Dermis microvascular lymphatic vessel endothelial cell (primary cell): ENCODE data around the gene RBPJ. TPM values are rescaled to one million over a fixed set of nuclear protein-coding genes. Genes with fewer than 3 reads are reported as not detected.
A peak's percentile ranks its signal among the peaks of the same experiment; 100 is the strongest.
"Not testable (repeated sequence)": the region's sequence is repeated elsewhere in the genome, so short reads cannot be mapped to it uniquely, and the experiment has no call there.

Experiments used
- DNase-seq, 2 donors: peaks; one replicate each; pipeline versions ENCODE4 v3.0.0 to v3.0.0-alpha.2; 2010; ENCODE audit warnings: low read depth in 2 of 2
- total RNA-seq: library from RNA; depleted of rRNA; stranded (reverse); fragments of >200 nt; gene quantifications from 2 replicates; pipeline ENCODE4 v1.2.1, GENCODE V29; 2014

The RBPJ gene
- total RNA-seq, 1 donor from 2014 or later = 39.9 TPM

DNA sequence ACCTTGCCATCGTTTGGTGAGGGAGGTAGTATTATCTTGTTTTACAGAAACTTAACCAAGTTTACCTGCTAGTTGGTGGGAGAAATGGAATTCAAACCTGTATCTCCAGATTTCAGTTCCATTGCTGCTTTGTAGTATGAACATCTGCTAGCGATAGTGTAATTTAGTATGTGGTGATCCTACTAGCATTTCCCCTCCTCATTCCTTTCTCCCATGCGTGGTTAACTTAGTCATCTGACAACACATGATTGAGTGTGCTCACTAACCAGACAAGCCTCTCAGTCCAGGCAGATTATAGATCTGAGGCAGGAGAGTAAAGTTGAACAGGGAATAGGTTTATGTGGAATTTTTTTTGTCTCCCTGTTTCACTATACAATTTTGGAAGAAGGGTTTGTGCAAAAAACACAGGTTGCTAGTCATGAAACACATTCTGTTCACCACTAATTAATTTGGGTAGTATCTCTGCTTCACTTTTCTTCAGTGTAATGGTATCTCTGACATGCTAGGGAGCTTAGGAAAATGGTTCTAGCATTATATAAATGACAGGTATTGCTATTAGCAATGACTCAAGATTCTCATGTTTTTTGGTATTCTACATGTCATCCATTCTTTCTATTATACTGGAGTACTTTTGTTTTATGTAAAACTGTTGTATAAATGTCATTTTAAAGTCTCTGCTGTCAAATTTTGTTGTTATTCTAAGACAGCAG, 21.7 kb downstream of the RBPJ start:
- peak in 1 of 2 donors; percentile 41 for DNase-seq

DNA sequence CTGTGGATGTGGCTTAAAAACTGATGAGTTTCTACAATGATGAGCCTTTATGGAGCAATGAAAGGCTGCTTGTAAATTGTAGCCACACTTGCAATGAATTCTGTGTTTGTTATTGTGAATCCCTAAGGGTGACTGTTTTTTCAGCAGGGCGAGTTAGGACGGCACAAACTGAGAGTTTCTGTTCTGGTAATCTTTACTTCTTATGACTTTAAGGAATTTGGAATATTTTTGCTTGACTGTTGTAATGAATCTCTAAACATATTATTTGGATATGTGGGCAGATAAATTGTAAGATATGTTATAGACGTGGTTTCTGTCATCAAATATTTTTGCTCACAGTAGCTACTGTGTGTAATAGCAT, 22.2 kb downstream of the RBPJ start:
- no peak for DNase-seq

DNA sequence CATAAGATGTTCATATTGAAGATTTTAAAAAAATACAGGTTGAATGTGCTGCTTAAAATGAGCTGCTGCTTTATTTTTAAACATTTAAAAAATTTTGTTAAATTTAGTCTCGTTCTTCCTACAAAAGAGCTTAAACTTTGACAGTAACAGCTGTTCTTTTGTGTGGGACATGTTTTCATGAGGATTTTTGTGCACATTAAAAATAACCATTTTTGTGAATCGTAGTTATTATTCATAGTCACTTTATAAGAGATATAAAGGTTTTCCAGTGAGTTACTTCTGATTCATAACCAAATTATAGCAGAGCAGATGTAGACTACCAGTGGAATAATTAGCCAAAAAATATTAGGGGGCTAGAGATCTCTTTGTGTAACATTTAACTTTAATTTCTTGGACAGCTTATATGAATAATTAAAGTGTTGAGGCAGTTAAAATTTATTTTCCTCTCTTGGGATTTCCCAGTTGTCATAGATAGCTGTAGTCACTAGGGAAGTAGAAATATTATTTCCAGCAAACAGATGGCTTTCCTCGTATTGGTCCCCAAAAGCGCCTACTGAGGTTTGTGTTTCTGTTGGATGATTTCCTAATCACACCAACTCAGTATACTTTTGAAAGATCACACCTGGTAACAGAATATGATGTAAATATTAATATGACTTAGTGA, 24.2 kb downstream of the RBPJ start:
- peak in 1 of 2 donors; percentile 43 for DNase-seq

DNA sequence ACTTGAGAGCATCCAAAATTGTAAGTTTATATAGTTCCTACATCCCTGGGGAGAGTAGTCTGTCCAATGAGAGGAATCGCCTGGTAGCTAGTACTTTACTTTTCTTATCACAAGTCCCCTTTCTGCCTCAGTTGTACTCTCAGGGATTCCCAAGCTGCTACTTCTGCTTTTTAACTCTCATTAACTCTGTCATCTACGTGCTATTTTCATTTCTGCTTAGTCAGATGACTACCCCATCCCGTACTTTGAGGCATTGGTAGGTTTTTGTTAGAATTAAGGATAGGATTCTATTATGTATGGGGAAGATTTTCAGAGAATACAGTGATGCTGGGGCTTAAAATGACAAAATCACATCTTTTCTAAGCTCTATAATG, 24.7 kb downstream of the RBPJ start:
- no peak for DNase-seq

DNA sequence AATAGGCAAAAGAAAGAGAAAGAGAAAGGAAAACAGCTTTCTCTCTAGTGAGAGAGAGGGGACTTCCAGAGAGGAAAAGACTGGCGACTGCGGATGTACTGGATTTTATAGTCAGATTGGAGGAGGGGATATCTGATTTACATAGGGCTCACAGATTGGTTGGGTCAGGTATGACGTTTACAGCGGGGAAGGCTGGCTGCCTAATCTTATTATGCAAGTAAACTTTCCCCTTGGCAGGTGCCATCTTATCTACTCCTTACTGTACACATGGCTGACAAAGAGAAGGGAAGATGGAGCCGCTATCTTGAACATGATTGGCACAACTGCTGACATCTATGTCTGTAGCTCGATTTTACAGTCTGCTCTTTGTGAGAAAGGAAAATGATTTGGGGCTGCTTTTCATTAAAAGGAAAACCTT, 25.4 kb downstream of the RBPJ start:
- DNase-seq = peak; percentile 81 to 84

DNA sequence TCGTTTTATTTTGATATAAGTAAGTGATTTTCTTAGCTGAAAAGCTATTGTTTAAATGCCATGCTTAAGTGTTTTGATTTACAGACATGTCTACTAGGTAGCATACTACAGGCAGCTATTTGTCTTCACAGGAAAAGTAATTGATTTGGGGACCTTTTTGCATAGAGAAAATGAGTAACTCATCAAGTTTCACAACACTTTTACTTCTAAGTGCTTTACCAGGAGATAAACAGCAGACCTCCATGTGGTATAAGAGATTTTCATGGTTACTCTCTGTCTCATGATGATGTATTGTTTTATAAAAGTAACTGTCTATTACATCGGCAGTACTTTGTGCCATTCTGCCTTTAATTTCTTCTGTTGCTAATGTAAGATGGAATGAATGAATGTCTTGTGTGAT, 28.7 kb downstream of the RBPJ start:
- no peak for DNase-seq

DNA sequence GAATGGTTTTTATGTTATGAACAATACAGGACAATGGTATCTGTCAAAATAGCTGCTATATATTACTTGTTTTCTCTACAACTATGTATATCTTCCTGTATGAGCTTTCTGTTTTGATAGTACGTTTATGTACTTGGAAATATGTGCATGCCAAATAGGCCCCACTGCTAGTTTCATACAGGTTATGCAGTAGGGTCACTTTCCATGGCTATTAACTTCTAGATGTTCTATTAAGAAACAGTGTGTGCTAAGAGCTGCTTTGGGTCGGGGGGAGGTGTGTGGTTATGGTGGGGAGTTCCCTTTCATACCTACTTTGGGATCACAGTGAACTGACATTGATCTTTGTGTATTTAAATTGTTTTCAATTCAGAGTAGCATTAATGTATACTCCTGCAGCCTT, 30.9 kb downstream of the RBPJ start:
- no peak for DNase-seq

DNA sequence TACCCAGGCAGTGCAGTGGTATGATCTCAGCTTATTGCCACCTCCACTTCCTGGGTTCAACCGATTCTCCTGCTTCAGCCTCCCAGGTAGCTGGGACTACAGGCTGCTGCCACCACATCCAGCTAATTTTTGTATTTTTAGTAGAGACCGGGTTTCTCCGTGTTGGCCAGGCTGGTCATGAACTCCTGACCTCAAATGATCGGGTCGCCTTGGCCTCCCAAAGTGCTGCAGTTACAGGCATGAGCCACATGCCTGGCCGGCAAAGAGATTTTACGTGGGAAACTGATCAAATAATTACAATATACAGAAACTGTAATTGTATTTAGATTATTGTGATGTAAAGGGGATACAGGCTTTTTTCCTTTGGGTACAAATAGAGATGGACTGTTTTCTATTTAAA, 33.7 kb downstream of the RBPJ start:
- no peak for DNase-seq

DNA sequence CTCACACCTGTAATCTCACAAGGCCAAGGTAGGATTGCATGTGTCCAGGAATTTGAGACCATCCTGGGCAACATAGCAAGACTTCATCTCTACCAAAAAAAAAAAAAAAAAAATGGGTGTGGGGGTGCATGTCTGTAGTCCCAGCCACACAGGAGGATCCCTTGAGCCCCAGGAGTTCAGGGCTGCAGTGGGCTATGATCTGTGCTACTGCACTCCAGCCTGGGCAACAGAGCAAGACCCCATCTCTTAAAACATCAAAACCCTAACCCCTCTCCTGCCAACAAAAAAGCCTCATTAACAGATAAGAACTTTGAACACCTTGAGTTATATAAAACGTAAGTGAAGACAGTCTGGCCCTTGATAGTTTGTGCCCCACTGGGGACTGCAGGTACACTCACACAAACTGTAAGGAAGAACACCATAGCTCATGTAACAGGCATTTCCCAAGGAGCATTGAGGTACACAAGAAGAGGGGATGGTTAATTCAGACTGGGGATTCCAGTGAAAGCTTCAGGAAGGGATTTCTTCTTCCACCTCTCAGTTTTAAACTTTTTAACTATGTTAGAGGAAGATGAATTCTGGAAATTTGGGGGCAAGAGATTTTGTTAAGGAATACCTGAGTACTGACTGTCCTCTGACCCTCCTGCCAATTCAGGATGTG, 34.7 kb downstream of the RBPJ start:
- DNase-seq = no peak

DNA sequence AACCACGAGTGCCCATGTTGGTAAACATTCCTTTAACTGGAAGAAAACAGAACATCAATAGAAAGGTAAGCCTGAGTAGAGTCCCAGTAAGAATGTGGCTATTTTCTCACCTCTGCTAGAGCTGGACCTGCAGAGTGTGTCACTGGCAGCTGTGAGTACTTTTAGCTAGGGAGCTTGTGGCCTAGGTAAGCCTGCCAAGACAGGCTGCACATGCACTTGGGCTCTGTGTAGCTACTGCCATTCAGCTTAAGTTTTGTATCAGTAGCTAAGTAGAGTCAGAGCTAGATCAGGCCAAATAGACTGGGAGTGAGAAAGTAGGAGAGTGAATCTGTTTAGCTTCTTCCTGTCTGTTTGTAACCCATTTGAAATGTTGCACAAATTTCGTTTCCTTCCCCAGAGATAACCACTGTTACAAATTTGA, 35.3 kb downstream of the RBPJ start:
- DNase-seq = no peak

DNA sequence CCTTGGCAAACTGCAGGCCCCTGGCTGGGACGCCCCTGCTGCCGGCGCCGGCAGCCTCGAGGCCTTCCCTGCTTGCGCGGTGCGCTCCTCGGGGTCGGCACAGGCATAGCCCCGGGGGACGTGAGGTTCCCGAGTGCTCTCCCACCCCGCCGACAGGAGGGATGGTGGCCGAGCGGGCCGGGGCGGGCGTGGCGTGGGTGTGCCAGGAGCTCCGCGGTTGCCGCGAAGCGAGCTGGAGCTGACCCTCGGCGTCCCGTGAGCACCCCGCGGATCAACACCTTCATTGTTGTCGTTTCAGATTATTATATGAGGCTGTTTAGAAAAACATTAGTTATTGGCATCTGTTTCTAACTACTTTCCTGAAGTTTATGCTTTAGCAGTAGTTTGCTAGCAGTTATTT, 38.7 kb downstream of the RBPJ start:
- DNase-seq = not testable (repeated sequence)

DNA sequence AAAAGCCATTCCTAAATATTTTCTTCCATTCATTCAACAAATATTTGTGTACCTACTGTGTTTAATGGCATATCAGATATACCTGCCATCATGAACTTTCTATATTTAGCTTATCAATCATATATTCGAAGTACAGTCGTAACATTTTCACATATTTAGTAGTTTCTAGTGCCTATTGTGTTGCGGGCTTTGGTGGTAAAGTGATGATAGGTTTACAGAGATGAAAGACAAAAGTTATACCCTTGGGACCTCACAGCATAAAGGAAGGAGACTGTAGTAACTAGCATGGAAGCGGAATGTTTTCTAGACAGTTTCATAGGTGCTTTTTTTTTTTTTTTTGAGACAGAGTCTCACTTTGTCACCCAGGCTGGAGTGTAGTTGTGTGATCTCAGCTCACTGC, 39.5 kb downstream of the RBPJ start:
- no peak for DNase-seq

DNA sequence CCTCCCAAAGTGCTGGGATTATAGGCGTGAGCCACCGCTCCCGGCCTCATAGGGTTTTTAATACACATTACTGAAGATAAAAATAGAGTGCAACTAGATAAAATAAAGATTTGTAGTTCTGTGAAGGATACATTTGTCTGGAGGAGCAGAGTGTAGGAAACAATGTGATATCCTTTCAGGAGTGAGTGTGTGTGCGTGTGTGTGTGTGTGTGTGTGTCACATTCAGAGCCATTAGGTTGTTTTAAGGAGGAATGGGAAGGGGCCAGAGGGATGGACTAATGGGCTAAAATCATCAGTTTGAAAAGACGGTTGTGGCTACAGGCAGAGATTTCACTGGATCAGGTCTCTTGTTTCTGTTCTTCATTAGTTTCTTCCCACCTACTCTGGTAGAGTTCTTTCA, 40.0 kb downstream of the RBPJ start:
- no peak for DNase-seq

DNA sequence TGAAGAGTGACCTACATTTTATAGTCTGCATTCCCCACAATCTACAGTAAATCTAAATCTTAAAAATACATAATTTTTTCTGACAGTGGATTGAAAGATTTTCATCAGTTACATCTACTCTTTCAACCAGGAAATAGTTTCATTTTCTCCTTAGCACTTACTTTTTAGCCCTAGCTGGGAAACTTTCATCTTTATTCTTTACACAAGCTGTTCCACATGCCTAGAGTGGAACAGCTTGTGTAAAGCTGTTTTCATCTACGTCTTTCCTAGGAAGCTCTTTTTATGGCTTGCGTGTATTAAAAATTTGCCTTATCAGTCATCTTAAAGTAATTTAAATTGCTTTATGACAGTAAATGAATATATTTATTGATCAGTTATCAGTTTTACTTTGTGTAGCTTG, 40.5 kb downstream of the RBPJ start:
- no peak for DNase-seq

DNA sequence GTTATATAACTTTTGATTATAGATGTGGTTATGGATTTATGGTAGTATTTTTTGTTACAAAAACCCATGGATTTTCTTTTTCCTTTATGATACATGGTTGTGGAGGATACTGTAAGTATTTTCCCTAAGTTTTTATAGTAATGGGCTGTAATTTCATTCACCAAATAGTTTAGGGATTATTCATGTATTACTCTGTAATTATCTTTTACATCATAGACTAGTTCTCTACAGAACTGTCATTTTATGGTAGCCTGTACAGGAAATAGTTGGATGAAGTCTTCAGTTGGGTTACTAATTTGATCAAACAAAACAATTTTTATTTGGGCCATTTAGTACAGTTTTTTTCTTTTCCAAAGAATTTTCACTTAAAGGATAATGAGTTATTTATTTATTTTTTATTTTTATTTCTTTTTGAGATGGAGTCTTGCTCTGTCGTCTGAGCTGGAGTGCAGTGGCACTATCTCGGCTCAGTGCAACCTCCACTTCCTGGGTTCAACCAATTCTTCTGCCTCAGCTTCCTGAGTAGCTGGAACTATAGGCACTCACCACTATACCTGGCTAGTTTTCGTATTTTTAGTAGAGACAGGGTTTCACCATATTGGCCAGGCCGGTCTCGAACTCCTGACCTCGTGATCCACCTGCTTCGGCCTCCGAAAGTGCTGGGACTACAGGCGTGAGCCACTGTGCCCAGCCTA, 42.1 kb downstream of the RBPJ start:
- no peak for DNase-seq

DNA sequence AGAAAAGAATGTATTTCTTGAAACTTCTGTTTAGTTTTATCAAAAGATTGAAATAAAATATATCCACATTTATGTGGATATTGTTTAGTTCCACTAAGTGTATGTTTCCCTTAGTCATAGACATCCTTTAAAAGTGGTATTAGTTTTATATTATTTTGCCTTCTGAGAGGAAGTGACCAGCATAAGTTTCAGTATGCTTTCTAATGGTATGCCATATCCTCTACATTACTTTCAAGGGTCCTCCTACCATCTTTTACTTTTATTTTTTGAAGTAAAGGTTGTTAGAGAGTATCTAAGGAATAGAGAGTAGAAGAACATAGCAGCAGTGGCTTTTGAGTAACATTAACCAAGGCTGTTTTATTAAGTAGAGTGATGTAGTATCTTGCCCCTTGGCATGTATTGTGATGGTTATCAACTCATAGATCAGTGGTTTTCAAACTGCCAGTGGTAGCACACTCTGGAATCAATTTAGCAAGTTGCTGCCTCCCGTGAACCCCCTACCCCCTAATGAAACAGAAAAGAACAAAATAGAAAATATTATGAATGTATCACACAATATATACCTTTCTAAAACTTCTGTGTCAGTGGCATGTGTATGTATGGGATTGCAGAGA, 44.8 kb downstream of the RBPJ start:
- no peak for DNase-seq

DNA sequence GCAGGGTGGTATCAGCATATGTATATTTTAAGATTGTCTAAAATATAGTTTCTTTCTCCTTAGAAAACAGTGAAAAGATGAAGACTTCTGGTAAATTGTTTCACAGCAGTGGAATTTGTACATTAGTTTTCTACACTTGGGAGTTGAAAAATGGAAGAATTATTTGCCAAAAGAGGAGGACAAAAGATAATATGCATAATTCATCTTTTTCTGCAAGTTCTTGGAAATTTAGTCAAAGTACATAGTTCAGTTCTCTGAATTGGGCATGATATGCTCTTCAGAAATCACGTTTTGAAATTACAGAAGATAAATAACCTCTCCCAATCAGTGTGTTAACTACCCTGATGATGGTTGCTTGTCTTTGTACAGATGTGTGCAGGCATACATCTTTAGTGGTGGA, 47.0 kb downstream of the RBPJ start:
- DNase-seq = no peak

DNA sequence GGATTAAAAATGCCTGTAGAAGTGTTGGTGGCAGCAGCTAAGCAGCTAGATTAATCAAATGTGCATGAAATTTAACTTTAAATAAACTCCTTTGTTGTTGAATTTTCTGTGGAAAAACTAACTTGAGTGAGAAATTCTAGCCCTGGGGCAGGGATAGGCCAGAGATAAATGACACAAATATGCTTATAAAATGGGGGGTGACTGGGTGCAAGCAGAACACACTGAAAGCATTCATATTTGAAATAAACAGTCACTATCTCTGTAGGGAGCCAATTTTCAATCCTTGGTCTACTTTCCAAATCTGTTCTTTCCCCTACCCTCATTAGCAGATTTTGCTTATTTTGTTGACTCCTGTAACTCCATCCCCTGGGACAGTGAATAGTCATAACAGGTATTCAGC, 47.9 kb downstream of the RBPJ start:
- no peak for DNase-seq

DNA sequence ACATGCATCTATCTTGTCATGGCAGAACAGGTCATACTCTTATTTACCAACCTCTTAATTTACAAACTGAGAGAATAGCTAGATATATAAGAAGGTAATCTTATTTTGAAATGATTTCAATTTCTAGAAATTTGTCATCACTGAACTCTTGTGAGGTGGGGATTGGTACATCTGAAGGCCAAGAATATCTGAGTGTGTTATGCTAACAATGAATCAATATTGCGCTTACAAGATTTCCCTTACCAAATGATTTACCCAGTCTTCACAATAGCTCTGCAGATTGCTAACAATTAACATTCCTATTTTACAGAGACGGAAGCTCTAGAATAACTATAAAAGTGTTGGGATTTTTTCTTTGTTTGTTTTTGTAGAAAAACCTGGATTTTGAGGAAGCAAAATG, 48.3 kb downstream of the RBPJ start:
- no peak for DNase-seq

DNA sequence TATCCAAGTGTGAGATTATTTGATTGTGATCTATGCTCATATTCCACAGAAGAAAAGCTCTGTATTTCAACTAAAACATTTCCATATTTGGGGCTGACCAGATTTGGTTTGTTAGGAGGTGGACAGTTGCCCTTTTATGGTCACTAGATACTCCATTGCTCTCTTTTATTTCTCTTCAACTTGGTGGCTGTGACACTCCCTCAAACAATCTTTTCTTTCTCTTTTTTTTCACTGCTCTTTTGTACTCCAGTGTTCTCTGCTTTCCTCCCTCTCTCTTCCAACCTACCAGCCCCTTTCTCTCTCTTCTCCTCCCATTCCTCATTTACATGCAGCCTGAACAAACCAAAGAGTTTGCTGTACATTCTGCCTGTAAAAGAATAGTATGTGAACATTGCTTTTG, 48.8 kb downstream of the RBPJ start:
- no peak for DNase-seq

DNA sequence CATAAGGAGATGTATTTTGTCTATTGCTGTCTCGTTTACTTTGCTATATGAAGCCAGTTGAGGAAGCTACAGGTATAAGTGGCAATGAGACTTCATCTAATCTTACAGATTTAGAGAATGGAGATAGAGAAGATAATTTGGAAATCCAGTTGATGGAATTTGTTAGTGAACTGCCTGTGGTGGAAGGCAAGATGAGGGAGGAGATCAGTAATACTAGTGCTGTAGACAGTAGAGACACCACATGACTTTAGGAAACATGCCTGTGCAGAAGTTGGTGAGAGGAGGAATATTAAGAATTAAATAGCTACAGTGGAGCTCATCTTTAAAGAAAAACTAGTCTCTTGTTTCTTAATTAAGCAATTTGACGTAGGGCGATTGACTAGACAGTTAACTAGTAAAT, 51.3 kb downstream of the RBPJ start:
- DNase-seq = no peak
